Activated T-helper 17 cell treated with anti-CD3 and anti-CD28 coated beads, Interleukin-2, amount 50 U/mL, for 72 hours (primary cell): ENCODE data around the gene CDC42EP1. TPM values are rescaled to one million over a fixed set of nuclear protein-coding genes. Genes with fewer than 3 reads are reported as not detected.
"Not testable (repeated sequence)": the region's sequence is repeated elsewhere in the genome, so short reads cannot be mapped to it uniquely, and the experiment has no call there.

Experiments used
- ATAC-seq: fragments of 150-1000 bp; cut with Tn5 transposase; replicated peaks from 2 replicates; pipeline ENCODE4 v1.10.0; 2021; ENCODE audit warnings: mild to moderate bottlenecking, moderate library complexity
- H3K27ac Mint-ChIP-seq: one replicate; pipeline ENCODE4 v1.8.0; 2022; ENCODE audit warnings: mixed read lengths
- H3K27me3 Mint-ChIP-seq: one replicate; pipeline ENCODE4 v1.8.0; 2022; ENCODE audit warnings: mixed read lengths
- H3K36me3 Mint-ChIP-seq: one replicate; pipeline ENCODE4 v1.8.0; 2022; ENCODE audit warnings: low read depth, mild to moderate bottlenecking, mixed read lengths
- H3K4me1 Mint-ChIP-seq: one replicate; pipeline ENCODE4 v1.8.0; 2022; ENCODE audit warnings: mixed read lengths
- H3K4me3 Mint-ChIP-seq: one replicate; pipeline ENCODE4 v1.8.0; 2022; ENCODE audit warnings: mild to moderate bottlenecking, mixed read lengths
- H3K9me3 Mint-ChIP-seq: one replicate; pipeline ENCODE4 v1.8.0; 2022; ENCODE audit warnings: mixed read lengths
- total RNA-seq, 2 donors: library from RNA; stranded (reverse); gene quantifications; one replicate each; pipeline ENCODE4 v1.2.3, GENCODE V29; 2022

The CDC42EP1 gene
- total RNA-seq, 2 donors from 2014 or later, result 1.0 to 2.3 TPM

- peak; percentile 53 for ATAC-seq
Measured at GRCh38 chr22:37601540-37602442, 41.5 kb downstream of the CDC42EP1 start.

DNA sequence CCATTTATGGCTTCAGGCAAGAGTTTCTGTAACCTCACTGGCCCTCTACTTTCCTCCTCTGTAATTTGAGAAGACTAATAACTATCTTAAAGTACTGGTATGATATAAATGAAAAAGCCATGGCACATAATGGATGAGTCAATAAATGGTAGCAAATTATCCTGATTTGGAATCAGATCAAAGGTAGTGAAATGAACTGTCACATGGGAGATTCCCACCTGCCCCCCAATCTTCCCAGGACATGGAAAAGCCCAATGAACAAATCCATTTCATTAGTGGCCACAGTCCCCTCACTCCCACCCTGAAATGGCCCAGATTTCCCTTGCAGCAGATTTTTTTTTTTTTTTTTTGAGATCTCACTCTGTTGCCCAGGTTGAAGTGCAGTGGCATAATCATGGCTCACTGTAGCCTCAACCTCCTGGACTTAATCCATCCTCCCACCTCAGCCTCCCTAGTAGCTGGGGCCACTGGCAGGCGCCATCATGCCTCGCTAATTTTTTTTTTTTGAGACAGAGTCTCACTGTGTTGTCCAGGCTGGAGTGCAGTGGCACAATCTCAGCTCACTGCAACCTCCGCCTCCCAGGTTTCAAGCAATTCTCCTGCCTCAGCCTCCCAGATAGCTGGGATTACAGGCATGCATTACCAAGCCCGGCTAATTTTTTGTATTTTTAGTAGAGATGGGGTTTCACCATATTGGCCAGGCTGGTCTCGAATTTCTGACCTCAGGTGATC is 42.4 kb downstream of the CDC42EP1 start:
- H3K9me3 Mint-ChIP-seq, H3K4me3 Mint-ChIP-seq, H3K36me3 Mint-ChIP-seq, ATAC-seq, H3K27me3 Mint-ChIP-seq: not testable (repeated sequence)
- Mint-ChIP-seq H3K4me1 (peaks cover 25% of the 10 kb centered on the region), H3K27ac (peak overlapping the region; percentile 65)

More at GRCh38 chr22:37601540-37602442, 41.5 kb downstream of the CDC42EP1 start:
- H3K9me3 Mint-ChIP-seq, result no peaks in the 10 kb centered on the region
- H3K27ac Mint-ChIP-seq, result peak overlapping the region; percentile 65
- H3K4me1 Mint-ChIP-seq, result peaks cover 25% of the 10 kb centered on the region
- H3K4me3 Mint-ChIP-seq, result peak overlapping the region; percentile 17
- H3K36me3 Mint-ChIP-seq, result no peaks in the 10 kb centered on the region
- H3K27me3 Mint-ChIP-seq, result no peaks in the 10 kb centered on the region

GRCh38 chr22:37604074-37604473 is 43.8 kb downstream of the CDC42EP1 start:
- peaks cover 30% of the 10 kb centered on the region for H3K4me1 Mint-ChIP-seq
- H3K4me3 Mint-ChIP-seq, result no peak overlapping the region
- no peak for ATAC-seq
- H3K27me3 Mint-ChIP-seq, result no peaks in the 10 kb centered on the region
- H3K36me3 Mint-ChIP-seq, result peaks cover 5% of the 10 kb centered on the region
- no peak overlapping the region for H3K27ac Mint-ChIP-seq
- no peaks in the 10 kb centered on the region for H3K9me3 Mint-ChIP-seq

- no peak for ATAC-seq
- peak overlapping the region; percentile 52 for H3K4me3 Mint-ChIP-seq
- H3K27me3 Mint-ChIP-seq, result no peaks in the 10 kb centered on the region
- H3K27ac Mint-ChIP-seq, result peak overlapping the region; percentile 79
- H3K36me3 Mint-ChIP-seq, result peaks cover 10% of the 10 kb centered on the region
- peaks cover 30% of the 10 kb centered on the region for H3K4me1 Mint-ChIP-seq
- no peaks in the 10 kb centered on the region for H3K9me3 Mint-ChIP-seq
Measured at GRCh38 chr22:37604875-37605274, 44.6 kb downstream of the CDC42EP1 start.

DNA sequence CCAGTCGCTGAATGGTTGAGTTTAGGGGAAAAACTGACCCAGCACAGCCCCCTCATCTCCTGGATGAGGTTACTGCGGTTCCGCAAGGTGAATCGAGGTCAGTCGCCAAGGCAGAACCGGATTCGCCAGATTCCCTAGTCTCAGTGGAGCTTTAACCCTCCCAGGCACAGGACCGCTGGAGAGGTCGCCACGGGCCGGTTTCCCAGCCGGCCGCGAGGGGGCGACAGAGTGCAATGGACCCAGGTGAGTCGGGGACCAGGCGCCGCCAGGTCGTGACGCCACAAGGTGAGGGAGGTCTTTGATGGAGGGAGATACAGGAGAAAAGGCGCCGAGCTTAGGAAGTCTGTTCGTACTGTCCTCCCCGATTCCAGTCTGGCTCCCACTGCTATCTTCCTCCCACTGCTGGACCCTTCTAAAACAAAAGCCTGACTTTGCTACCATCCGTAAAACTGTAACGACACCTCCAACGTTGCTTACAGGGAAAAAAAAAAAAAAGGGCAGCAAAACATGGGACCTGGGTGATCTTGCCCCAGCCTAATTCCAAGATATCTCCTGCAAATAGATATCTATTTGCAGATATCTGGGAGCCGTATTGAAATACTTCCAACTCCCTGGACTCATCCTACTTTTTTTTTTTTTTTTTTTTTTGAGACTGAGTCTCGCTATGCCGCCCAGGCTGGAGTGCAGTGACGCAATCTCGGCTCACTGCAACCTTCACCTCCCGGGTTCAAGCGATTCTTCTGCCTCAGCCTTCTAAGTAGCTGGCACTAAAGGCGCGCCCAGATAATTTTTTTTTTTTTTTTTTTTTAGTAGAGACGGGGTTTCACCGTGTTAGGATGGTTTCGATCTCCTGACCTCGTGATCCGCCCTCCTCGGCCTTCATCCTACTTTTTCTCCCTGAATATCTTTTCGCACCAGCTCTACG is 47.0 kb downstream of the CDC42EP1 start:
- Mint-ChIP-seq H3K27ac (peak overlapping the region; percentile 99), H3K27me3 (no peaks in the 10 kb centered on the region), H3K4me1 (peaks cover 21% of the 10 kb centered on the region), H3K4me3 (peak overlapping the region; percentile 97), H3K36me3 (peaks cover 11% of the 10 kb centered on the region), H3K9me3 (no peaks in the 10 kb centered on the region)
- ATAC-seq, result peak; percentile 41

DNA sequence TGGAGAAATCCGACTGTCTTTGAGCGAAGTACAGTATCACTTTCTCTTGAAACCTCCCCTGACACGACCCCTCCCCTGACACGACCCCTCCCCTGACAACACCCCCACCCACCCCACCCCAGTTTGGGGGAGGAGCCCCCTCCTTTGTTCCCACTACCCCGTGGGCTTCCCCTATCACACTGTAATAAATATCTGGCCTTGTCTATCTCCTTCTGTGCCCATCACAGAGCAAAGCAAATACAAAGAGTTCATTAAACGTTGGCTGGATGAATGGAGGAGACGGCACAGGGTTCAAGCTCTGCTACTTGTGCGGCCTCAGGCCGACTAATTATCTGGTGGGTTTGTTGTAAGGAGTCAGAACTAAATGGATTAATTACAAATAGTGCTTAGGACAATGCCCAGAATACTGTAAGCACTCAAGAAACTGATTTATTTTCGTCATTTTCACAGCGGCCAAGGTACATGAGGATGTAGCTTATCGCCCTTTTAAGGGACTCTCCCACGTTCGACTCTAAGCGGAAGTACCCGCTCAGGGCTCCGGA is 47.7 kb downstream of the CDC42EP1 start:
- peaks cover 11% of the 10 kb centered on the region for H3K36me3 Mint-ChIP-seq
- peak overlapping the region; percentile 97 for H3K4me3 Mint-ChIP-seq
- peak overlapping the region; percentile 99 for H3K27ac Mint-ChIP-seq
- no peaks in the 10 kb centered on the region for H3K27me3 Mint-ChIP-seq
- no peak for ATAC-seq
- no peaks in the 10 kb centered on the region for H3K9me3 Mint-ChIP-seq
- peaks cover 21% of the 10 kb centered on the region for H3K4me1 Mint-ChIP-seq

GRCh38 chr22:37608477-37609239 is 48.4 kb downstream of the CDC42EP1 start, which contains the start of gene GGA1:
Gene GGA1, plus strand, starts transcription at chr22:37608834. Its CDS starts 27 bp downstream, at chr22:37608861.
- Mint-ChIP-seq H3K36me3 (peaks cover 11% of the 10 kb centered on the region), H3K4me1 (peaks cover 21% of the 10 kb centered on the region), H3K27ac (peak within 1 kb of the TSS; percentile 99), H3K4me3 (peak within 1 kb of the TSS; percentile 97), H3K27me3 (no peaks in the 10 kb centered on the region), H3K9me3 (no peaks in the 10 kb centered on the region)
- peak; percentile 85 for ATAC-seq

DNA sequence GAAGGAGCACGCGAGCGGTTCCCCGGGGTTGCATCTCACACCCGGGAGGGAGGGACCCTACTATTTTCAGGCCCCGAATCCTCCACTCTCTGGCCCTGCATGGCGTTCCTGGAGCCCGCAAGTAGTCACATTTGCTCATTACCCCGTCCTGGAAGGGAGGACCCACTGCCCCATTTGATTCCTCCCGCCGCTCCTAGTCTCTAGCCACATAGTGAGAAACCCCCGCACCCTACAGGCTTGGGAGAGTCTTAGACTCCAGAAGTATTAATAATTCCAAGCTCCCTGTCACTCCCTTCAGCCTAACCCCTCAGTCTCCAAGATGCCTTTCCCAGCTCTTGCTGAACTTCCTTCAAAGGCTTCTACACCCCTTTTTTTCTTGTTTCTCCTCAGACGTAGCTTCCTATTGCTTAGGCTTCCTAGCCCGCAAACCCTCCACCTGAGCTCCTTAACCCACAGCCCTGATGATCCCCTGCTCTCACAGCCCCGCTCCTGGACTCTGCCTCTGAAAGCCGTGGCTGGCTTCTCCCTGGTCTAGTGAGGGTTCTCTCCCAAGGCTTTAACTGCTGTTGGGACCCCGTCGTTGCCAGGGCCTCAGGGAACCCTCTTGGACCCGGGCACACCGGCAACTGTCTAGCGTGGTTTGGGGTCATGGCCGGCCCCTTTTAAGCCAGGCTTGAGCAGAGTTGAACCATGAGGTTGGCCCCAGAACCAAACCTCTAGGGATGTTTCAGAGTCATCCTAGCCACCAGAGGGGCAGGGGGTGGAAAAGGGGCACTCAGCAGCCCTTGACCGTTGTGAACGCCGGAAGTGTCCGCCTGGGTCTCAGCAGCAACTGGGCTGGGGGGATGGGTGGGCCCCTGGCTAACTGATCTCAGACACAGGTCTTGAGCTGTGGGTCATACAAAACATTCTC is 49.2 kb downstream of the CDC42EP1 start:
- peak overlapping the region; percentile 97 for H3K4me3 Mint-ChIP-seq
- no peaks in the 10 kb centered on the region for H3K9me3 Mint-ChIP-seq
- no peaks in the 10 kb centered on the region for H3K27me3 Mint-ChIP-seq
- ATAC-seq, result no peak
- H3K4me1 Mint-ChIP-seq, result peaks cover 17% of the 10 kb centered on the region
- peaks cover 11% of the 10 kb centered on the region for H3K36me3 Mint-ChIP-seq
- H3K27ac Mint-ChIP-seq, result peak overlapping the region; percentile 97

- peaks cover 17% of the 10 kb centered on the region for H3K36me3 Mint-ChIP-seq
- peaks cover 12% of the 10 kb centered on the region for H3K4me1 Mint-ChIP-seq
- H3K27me3 Mint-ChIP-seq, H3K9me3 Mint-ChIP-seq, ATAC-seq: not testable (repeated sequence)
- peak overlapping the region; percentile 97 for H3K4me3 Mint-ChIP-seq
- peak overlapping the region; percentile 97 for H3K27ac Mint-ChIP-seq
Measured at GRCh38 chr22:37610153-37610475, 49.8 kb downstream of the CDC42EP1 start.

GRCh38 chr22:37610480-37611129 is 50.3 kb downstream of the CDC42EP1 start:
- no peaks in the 10 kb centered on the region for H3K27me3 Mint-ChIP-seq
- peaks cover 17% of the 10 kb centered on the region for H3K36me3 Mint-ChIP-seq
- H3K4me3 Mint-ChIP-seq, result peak overlapping the region; percentile 97
- H3K27ac Mint-ChIP-seq, result peak overlapping the region; percentile 97
- H3K4me1 Mint-ChIP-seq, result peaks cover 7% of the 10 kb centered on the region
- no peak for ATAC-seq
- H3K9me3 Mint-ChIP-seq, result no peaks in the 10 kb centered on the region

GRCh38 chr22:37611207-37611606 is 50.9 kb downstream of the CDC42EP1 start:
- H3K4me3 Mint-ChIP-seq, result peak overlapping the region; percentile 97
- no peaks in the 10 kb centered on the region for H3K27me3 Mint-ChIP-seq
- peaks cover 5% of the 10 kb centered on the region for H3K4me1 Mint-ChIP-seq
- H3K36me3 Mint-ChIP-seq, result peaks cover 20% of the 10 kb centered on the region
- H3K27ac Mint-ChIP-seq, result peak overlapping the region; percentile 97
- ATAC-seq, result no peak
- no peaks in the 10 kb centered on the region for H3K9me3 Mint-ChIP-seq
